ENCODE results near the gene NCOA1.

DNA sequence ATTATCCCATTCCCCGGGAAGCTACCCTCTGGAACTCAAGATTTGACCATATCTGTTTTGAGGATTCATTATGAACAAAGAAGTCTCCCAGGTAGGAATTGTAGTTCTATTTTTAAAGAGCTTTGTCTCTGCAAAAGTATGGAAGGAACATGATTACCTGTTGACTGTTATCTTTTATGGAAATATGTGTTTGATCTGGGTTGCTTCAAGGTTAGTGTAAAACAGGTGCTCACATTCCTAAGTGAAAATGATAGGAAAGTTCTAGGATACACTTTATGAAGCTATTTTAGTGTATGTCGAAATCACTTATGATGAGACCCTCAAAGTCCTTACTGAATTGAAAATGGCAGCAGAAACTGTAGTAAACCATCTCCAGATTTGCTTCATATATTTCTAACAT is 153.0 kb downstream of the NCOA1 start:
- TF ChIP-seq, protein P1, sequence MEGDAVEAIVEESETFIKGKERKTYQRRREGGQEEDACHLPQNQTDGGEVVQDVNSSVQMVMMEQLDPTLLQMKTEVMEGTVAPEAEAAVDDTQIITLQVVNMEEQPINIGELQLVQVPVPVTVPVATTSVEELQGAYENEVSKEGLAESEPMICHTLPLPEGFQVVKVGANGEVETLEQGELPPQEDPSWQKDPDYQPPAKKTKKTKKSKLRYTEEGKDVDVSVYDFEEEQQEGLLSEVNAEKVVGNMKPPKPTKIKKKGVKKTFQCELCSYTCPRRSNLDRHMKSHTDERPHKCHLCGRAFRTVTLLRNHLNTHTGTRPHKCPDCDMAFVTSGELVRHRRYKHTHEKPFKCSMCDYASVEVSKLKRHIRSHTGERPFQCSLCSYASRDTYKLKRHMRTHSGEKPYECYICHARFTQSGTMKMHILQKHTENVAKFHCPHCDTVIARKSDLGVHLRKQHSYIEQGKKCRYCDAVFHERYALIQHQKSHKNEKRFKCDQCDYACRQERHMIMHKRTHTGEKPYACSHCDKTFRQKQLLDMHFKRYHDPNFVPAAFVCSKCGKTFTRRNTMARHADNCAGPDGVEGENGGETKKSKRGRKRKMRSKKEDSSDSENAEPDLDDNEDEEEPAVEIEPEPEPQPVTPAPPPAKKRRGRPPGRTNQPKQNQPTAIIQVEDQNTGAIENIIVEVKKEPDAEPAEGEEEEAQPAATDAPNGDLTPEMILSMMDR (IDR thresholded peaks at IDR 0.05; ENCODE audit: insufficient read depth, low read length): no peak
- TF ChIP-seq GABPA (IDR thresholded peaks at IDR 0.05; ENCODE audit: low read depth): no peak
- TF ChIP-seq, protein P2, sequence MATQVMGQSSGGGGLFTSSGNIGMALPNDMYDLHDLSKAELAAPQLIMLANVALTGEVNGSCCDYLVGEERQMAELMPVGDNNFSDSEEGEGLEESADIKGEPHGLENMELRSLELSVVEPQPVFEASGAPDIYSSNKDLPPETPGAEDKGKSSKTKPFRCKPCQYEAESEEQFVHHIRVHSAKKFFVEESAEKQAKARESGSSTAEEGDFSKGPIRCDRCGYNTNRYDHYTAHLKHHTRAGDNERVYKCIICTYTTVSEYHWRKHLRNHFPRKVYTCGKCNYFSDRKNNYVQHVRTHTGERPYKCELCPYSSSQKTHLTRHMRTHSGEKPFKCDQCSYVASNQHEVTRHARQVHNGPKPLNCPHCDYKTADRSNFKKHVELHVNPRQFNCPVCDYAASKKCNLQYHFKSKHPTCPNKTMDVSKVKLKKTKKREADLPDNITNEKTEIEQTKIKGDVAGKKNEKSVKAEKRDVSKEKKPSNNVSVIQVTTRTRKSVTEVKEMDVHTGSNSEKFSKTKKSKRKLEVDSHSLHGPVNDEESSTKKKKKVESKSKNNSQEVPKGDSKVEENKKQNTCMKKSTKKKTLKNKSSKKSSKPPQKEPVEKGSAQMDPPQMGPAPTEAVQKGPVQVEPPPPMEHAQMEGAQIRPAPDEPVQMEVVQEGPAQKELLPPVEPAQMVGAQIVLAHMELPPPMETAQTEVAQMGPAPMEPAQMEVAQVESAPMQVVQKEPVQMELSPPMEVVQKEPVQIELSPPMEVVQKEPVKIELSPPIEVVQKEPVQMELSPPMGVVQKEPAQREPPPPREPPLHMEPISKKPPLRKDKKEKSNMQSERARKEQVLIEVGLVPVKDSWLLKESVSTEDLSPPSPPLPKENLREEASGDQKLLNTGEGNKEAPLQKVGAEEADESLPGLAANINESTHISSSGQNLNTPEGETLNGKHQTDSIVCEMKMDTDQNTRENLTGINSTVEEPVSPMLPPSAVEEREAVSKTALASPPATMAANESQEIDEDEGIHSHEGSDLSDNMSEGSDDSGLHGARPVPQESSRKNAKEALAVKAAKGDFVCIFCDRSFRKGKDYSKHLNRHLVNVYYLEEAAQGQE (IDR thresholded peaks at IDR 0.05; ENCODE audit: insufficient replicate concordance, low read depth): no peak
- TF ChIP-seq SPI1 (IDR thresholded peaks at IDR 0.05; ENCODE audit: borderline replicate concordance, low read depth): no peak

Measured in HL-60 (cell line).